Duodenal mucosa (tissue), 2 donors: Measurements from ENCODE around the gene RPP38.

Source experiments
- H3K27ac ChIP-seq: one replicate; pipeline ENCODE4 v1.7.0; 2013; ENCODE audit warnings: low read depth, low read length
- H3K27me3 ChIP-seq, 2 donors: one replicate each; pipeline ENCODE4 v1.7.0; 2013; ENCODE audit warnings: low read length in 2 of 2, control low read depth in 1 of 2; ENCODE audit not compliant: insufficient read depth in 2 of 2, control insufficient read depth in 1 of 2
- H3K36me3 ChIP-seq, 2 donors: one replicate each; pipeline ENCODE4 v1.7.0; 2013; ENCODE audit warnings: low read length in 2 of 2, control low read depth in 1 of 2; ENCODE audit not compliant: insufficient read depth in 2 of 2, control insufficient read depth in 1 of 2
- H3K4me1 ChIP-seq, 2 donors: one replicate each; pipeline ENCODE4 v1.7.0; 2013; ENCODE audit warnings: low read length in 2 of 2, control low read depth in 1 of 2; ENCODE audit not compliant: insufficient read depth in 2 of 2, control insufficient read depth in 1 of 2
- H3K4me3 ChIP-seq, 2 donors: one replicate each; pipeline ENCODE4 v1.7.0; 2013; ENCODE audit warnings: low read length in 2 of 2, low read depth in 1 of 2
- H3K9ac ChIP-seq, 2 donors: one replicate each; pipeline ENCODE4 v1.7.0; 2013; ENCODE audit warnings: low read length in 2 of 2, low read depth in 1 of 2
- H3K9me3 ChIP-seq, 2 donors: one replicate each; pipeline ENCODE4 v1.7.0; 2013; ENCODE audit warnings: low read length in 2 of 2, control low read depth in 1 of 2; ENCODE audit not compliant: control insufficient read depth in 1 of 2

Gene RPP38

GRCh38 chr10:15106352-15107013 lies 9.3 kb downstream of the RPP38 start:
- no peaks in the 10 kb centered on the region for H3K27me3 ChIP-seq
- H3K27ac ChIP-seq, result no peak overlapping the region
- peaks cover 0 to 6% of the 10 kb centered on the region in 2 donors for H3K4me1 ChIP-seq
- H3K9me3 ChIP-seq, result no peaks in the 10 kb centered on the region
- no peak overlapping the region for H3K4me3 ChIP-seq
- H3K9ac ChIP-seq, result no peak overlapping the region
- peaks cover 15 to 65% of the 10 kb centered on the region in 2 donors for H3K36me3 ChIP-seq

- no peaks in the 10 kb centered on the region for H3K9me3 ChIP-seq
- H3K4me3 ChIP-seq, result no peak overlapping the region
- peaks cover 7 to 34% of the 10 kb centered on the region in 2 donors for H3K36me3 ChIP-seq
- no peak overlapping the region for H3K27ac ChIP-seq
- no peaks in the 10 kb centered on the region for H3K27me3 ChIP-seq
- H3K9ac ChIP-seq, result no peak overlapping the region
- H3K4me1 ChIP-seq, result peaks cover 0 to 6% of the 10 kb centered on the region in 2 donors
These were observed 15.5 kb downstream of the RPP38 start for GRCh38 chr10:15112657-15113056.

- no peak overlapping the region for H3K4me3 ChIP-seq
- peaks cover 0 to 3% of the 10 kb centered on the region in 2 donors for H3K4me1 ChIP-seq
- no peak overlapping the region for H3K27ac ChIP-seq
- H3K9ac ChIP-seq, result no peak overlapping the region
- H3K36me3 ChIP-seq, result peaks cover 7 to 33% of the 10 kb centered on the region in 2 donors
- H3K27me3 ChIP-seq, result no peaks in the 10 kb centered on the region
- H3K9me3 ChIP-seq, result no peaks in the 10 kb centered on the region
These were observed 16.6 kb downstream of the RPP38 start for GRCh38 chr10:15113766-15114165.

GRCh38 chr10:15116225-15116624 lies 19.1 kb downstream of the RPP38 start:
- Histone ChIP-seq H3K36me3 (peaks cover 20 to 30% of the 10 kb centered on the region in 2 donors), H3K4me1 (no peaks in the 10 kb centered on the region), H3K9ac (no peak overlapping the region), H3K4me3 (no peak overlapping the region), H3K27me3 (no peaks in the 10 kb centered on the region), H3K9me3 (no peaks in the 10 kb centered on the region), H3K27ac (no peak overlapping the region)

GRCh38 chr10:15118615-15119014 lies 21.5 kb downstream of the RPP38 start:
- Histone ChIP-seq H3K9me3 (no peaks in the 10 kb centered on the region), H3K4me3 (no peak overlapping the region), H3K27ac (no peak overlapping the region), H3K27me3 (no peaks in the 10 kb centered on the region), H3K4me1 (no peaks in the 10 kb centered on the region), H3K36me3 (peaks cover 22 to 24% of the 10 kb centered on the region in 2 donors), H3K9ac (no peak overlapping the region)

- no peaks in the 10 kb centered on the region for H3K4me1 ChIP-seq
- no peak overlapping the region for H3K4me3 ChIP-seq
- no peaks in the 10 kb centered on the region for H3K27me3 ChIP-seq
- no peak overlapping the region for H3K27ac ChIP-seq
- no peak overlapping the region for H3K9ac ChIP-seq
- H3K36me3 ChIP-seq, result peaks cover 23 to 33% of the 10 kb centered on the region in 2 donors
- no peaks in the 10 kb centered on the region for H3K9me3 ChIP-seq
These were observed 23.4 kb downstream of the RPP38 start for GRCh38 chr10:15120523-15120922.

GRCh38 chr10:15121707-15122106 lies 24.6 kb downstream of the RPP38 start:
- no peaks in the 10 kb centered on the region for H3K27me3 ChIP-seq
- H3K4me3 ChIP-seq, result no peak overlapping the region
- H3K9ac ChIP-seq, result no peak overlapping the region
- H3K27ac ChIP-seq, result no peak overlapping the region
- H3K36me3 ChIP-seq, result peaks cover 27 to 38% of the 10 kb centered on the region in 2 donors
- no peaks in the 10 kb centered on the region for H3K9me3 ChIP-seq
- no peaks in the 10 kb centered on the region for H3K4me1 ChIP-seq

GRCh38 chr10:15122477-15123030 lies 25.4 kb downstream of the RPP38 start:
- Histone ChIP-seq H3K27me3 (no peaks in the 10 kb centered on the region), H3K4me1 (no peaks in the 10 kb centered on the region), H3K36me3 (peaks cover 27 to 38% of the 10 kb centered on the region in 2 donors), H3K27ac (no peak overlapping the region), H3K4me3 (no peak overlapping the region), H3K9ac (no peak overlapping the region), H3K9me3 (no peaks in the 10 kb centered on the region)

- H3K9ac ChIP-seq, result no peak overlapping the region
- no peak overlapping the region for H3K27ac ChIP-seq
- no peaks in the 10 kb centered on the region for H3K27me3 ChIP-seq
- H3K9me3 ChIP-seq, result no peaks in the 10 kb centered on the region
- no peak overlapping the region for H3K4me3 ChIP-seq
- no peaks in the 10 kb centered on the region for H3K4me1 ChIP-seq
- peaks cover 27 to 38% of the 10 kb centered on the region in 2 donors for H3K36me3 ChIP-seq
These were observed 26.6 kb downstream of the RPP38 start for GRCh38 chr10:15123749-15124184.

GRCh38 chr10:15124190-15124589 lies 27.0 kb downstream of the RPP38 start:
- Histone ChIP-seq H3K9me3 (no peaks in the 10 kb centered on the region), H3K36me3 (peaks cover 23 to 34% of the 10 kb centered on the region in 2 donors), H3K4me3 (no peak overlapping the region), H3K27me3 (no peaks in the 10 kb centered on the region), H3K9ac (no peak overlapping the region), H3K27ac (no peak overlapping the region), H3K4me1 (no peaks in the 10 kb centered on the region)
